ENCODE results near the gene PDGFD. TPM values are rescaled to one million over a fixed set of nuclear protein-coding genes. Genes with fewer than 3 reads are reported as not detected.

The PDGFD gene
- total RNA-seq, 2 donors from 2014 or later, result 2.3 to 4.8 TPM

DNA sequence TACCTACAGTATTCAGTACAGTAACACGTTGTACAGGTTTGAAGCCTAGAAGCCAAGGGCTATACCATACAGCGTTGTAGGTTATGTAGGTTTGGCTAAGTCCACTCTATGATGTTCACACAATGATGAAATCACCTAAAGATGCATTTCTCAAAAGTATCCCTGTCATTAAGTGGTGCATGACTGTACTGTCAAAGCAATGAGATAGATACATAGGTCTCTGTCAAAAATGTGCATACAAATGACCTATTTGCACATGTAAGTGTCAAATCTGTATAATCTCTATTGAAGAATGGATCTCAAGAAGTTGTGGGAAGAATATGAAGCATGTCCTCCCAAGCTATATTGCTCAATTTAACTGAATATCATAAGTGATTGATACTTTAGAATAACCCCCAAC, 139.4 kb downstream of the PDGFD start:
- TF ChIP-seq, protein P1, sequence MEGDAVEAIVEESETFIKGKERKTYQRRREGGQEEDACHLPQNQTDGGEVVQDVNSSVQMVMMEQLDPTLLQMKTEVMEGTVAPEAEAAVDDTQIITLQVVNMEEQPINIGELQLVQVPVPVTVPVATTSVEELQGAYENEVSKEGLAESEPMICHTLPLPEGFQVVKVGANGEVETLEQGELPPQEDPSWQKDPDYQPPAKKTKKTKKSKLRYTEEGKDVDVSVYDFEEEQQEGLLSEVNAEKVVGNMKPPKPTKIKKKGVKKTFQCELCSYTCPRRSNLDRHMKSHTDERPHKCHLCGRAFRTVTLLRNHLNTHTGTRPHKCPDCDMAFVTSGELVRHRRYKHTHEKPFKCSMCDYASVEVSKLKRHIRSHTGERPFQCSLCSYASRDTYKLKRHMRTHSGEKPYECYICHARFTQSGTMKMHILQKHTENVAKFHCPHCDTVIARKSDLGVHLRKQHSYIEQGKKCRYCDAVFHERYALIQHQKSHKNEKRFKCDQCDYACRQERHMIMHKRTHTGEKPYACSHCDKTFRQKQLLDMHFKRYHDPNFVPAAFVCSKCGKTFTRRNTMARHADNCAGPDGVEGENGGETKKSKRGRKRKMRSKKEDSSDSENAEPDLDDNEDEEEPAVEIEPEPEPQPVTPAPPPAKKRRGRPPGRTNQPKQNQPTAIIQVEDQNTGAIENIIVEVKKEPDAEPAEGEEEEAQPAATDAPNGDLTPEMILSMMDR (conservative IDR thresholded peaks at IDR 0.05), result no peak
- Histone ChIP-seq H3K27ac (ENCODE audit: low read depth, low read length) (no peak overlapping the region), H3K9me3 (ENCODE audit: control insufficient read depth, low read length) (no peaks in the 10 kb centered on the region), H3K4me3 (ENCODE audit: low read length) (no peak overlapping the region), H3K9ac (ENCODE audit: extremely low read depth, low read length, poor library complexity, severe bottlenecking) (no peak overlapping the region), H3K27me3 (ENCODE audit: control insufficient read depth, insufficient read depth, low read length, poor library complexity, severe bottlenecking) (no peaks in the 10 kb centered on the region), H3K4me1 (ENCODE audit: control insufficient read depth, insufficient read depth, low read length) (no peaks in the 10 kb centered on the region), H3K36me3 (ENCODE audit: control insufficient read depth, insufficient read depth, low read length) (no peaks in the 10 kb centered on the region)
- WGBS, 2 experiments (ENCODE audit: insufficient coverage in 1 of 2, insufficient read length in 1 of 2), result 79 to 100% methylated on average over 1 to 2 of the region's 2 CpGs
- DNase-seq, result no peak
- no peaks in the 10 kb centered on the region for H3K27me3 Mint-ChIP-seq (ENCODE audit: insufficient read depth)
- no peak overlapping the region for H3K27ac Mint-ChIP-seq
- H3K9me3 Mint-ChIP-seq, result no peaks in the 10 kb centered on the region
- H3K36me3 Mint-ChIP-seq (ENCODE audit: low read depth), result no peaks in the 10 kb centered on the region
- H3K4me1 Mint-ChIP-seq, result no peaks in the 10 kb centered on the region
- H3K4me3 Mint-ChIP-seq, result no peak overlapping the region

DNA sequence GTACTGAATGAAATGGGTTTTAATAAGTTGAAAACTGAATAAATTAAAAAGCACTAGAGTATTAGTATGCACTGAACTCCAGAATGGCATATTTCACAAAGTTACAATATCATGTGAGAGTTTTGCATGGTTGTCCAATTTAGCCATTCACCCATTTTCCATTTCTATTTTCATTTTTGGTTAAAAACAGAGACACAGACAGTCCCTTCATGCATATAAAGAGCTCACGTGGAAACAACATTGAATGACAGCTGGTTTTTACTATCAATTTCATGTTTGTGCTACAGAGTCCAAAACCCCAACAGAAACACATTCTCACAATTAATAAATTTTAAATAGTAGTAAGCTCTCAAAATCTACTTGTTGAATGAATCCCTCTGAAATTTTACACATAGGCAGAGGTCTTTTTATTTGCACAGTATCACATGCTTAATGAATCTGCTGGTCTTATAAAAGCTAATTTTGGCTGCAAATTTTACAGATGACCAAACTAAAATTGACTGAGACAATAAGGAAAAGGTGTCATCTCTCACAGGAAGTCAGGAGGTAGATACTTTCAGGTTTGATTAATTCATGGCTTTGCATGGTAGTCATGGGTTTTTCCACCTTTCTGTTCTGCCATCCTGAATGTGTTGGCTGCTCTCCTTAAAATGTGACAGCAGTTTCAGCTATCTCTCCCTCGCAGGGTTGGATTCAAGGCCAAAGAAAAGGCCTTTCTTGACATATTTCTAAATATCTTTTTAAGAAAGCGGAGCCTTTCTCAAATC, 148.1 kb downstream of the PDGFD start:
- Histone ChIP-seq H3K27ac (ENCODE audit: low read depth, low read length) (no peak overlapping the region), H3K9me3 (ENCODE audit: control insufficient read depth, low read length) (no peaks in the 10 kb centered on the region), H3K4me1 (ENCODE audit: control insufficient read depth, insufficient read depth, low read length) (no peaks in the 10 kb centered on the region), H3K27me3 (ENCODE audit: control insufficient read depth, insufficient read depth, low read length, poor library complexity, severe bottlenecking) (no peaks in the 10 kb centered on the region), H3K4me3 (ENCODE audit: low read length) (no peak overlapping the region), H3K36me3 (ENCODE audit: control insufficient read depth, insufficient read depth, low read length) (no peaks in the 10 kb centered on the region), H3K9ac (ENCODE audit: extremely low read depth, low read length, poor library complexity, severe bottlenecking) (no peak overlapping the region)
- H3K4me1 Mint-ChIP-seq, result peaks cover 2% of the 10 kb centered on the region
- no peak for DNase-seq
- no peaks in the 10 kb centered on the region for H3K27me3 Mint-ChIP-seq (ENCODE audit: insufficient read depth)
- 93 to 100% methylated on average over 1 to 3 of the region's 3 CpGs for WGBS, 2 experiments (ENCODE audit: insufficient coverage in 1 of 2, insufficient read length in 1 of 2)
- H3K27ac Mint-ChIP-seq, result no peak overlapping the region
- H3K4me3 Mint-ChIP-seq, result no peak overlapping the region
- no peaks in the 10 kb centered on the region for H3K9me3 Mint-ChIP-seq
- H3K36me3 Mint-ChIP-seq (ENCODE audit: low read depth), result no peaks in the 10 kb centered on the region
- TF ChIP-seq, protein P1 (conservative IDR thresholded peaks at IDR 0.05), result no peak

DNA sequence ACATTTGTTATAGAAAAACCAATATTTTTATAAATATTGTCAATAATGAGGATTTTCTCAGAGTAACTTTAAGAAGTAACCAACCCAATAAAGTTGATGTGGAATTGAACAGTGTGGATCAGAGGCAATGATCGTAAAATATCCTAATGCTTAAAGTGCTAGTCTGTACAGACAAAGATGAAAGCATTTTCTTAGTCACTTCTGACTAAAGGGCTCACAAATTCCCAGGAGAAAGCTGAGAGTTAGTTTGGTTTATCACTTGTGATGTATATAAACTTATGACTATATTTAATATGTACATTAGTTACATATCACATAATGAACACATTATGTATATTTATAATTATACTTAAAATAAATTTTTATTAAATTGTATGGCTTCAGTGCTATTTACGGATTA, 152.9 kb downstream of the PDGFD start:
- Histone ChIP-seq H3K9ac (ENCODE audit: extremely low read depth, low read length, poor library complexity, severe bottlenecking) (no peak overlapping the region), H3K27ac (ENCODE audit: low read depth, low read length) (no peak overlapping the region), H3K9me3 (ENCODE audit: control insufficient read depth, low read length) (no peaks in the 10 kb centered on the region), H3K27me3 (ENCODE audit: control insufficient read depth, insufficient read depth, low read length, poor library complexity, severe bottlenecking) (no peaks in the 10 kb centered on the region), H3K36me3 (ENCODE audit: control insufficient read depth, insufficient read depth, low read length) (no peaks in the 10 kb centered on the region), H3K4me3 (ENCODE audit: low read length) (no peak overlapping the region), H3K4me1 (ENCODE audit: control insufficient read depth, insufficient read depth, low read length) (no peaks in the 10 kb centered on the region)
- no peak overlapping the region for H3K27ac Mint-ChIP-seq
- no peak for DNase-seq
- H3K4me3 Mint-ChIP-seq, result no peak overlapping the region
- no peaks in the 10 kb centered on the region for H3K36me3 Mint-ChIP-seq (ENCODE audit: low read depth)
- H3K27me3 Mint-ChIP-seq (ENCODE audit: insufficient read depth), result no peaks in the 10 kb centered on the region
- H3K4me1 Mint-ChIP-seq, result peaks cover 2% of the 10 kb centered on the region
- TF ChIP-seq, protein P1 (conservative IDR thresholded peaks at IDR 0.05), result no peak
- 87 to 100% methylated on average over 1 to 2 of the region's 2 CpGs for whole genome bisulfite sequencing, 2 experiments (ENCODE audit: insufficient coverage in 1 of 2, insufficient read length in 1 of 2)
- H3K9me3 Mint-ChIP-seq, result no peaks in the 10 kb centered on the region
